Uterus (tissue), 4 donors: Measurements from ENCODE around the gene NOLC1. TPM values are rescaled to one million over a fixed set of nuclear protein-coding genes. Genes with fewer than 3 reads are reported as not detected.

Source experiments
- DNase-seq, 2 donors: peaks; one replicate each; pipeline ENCODE4 v3.0.0-alpha.2; 2019 to 2020
- H3K27ac ChIP-seq, 2 donors: fragments of 200-600 bp; sonication (generic); 1 replicate in 1 of 2; 2 replicates in 1 of 2; pipeline ENCODE4 v1.5.1; 2016 to 2018
- H3K27me3 ChIP-seq, 2 donors: fragments of 200-600 bp; sonication (generic); one replicate each; pipeline ENCODE4 v1.5.1; 2018 to 2019; ENCODE audit warnings: control low read depth in 1 of 2
- H3K36me3 ChIP-seq, 2 donors: fragments of 200-600 bp; sonication (generic); one replicate each; pipeline ENCODE4 v1.5.1; 2019; ENCODE audit warnings: control low read depth in 1 of 2
- H3K4me1 ChIP-seq, 2 donors: fragments of 200-600 bp; sonication (generic); one replicate each; pipeline ENCODE4 v1.5.1; 2018 to 2019; ENCODE audit warnings: control low read depth in 1 of 2
- H3K4me3 ChIP-seq, 2 donors: fragments of 200-600 bp; sonication (generic); 1 replicate in 1 of 2; 2 replicates in 1 of 2; pipeline ENCODE4 v1.5.1; 2018 to 2019; ENCODE audit warnings: mild to moderate bottlenecking in 1 of 2
- H3K9me3 ChIP-seq, 2 donors: fragments of 200-600 bp; sonication (generic); one replicate each; pipeline ENCODE4 v1.5.1; 2019; ENCODE audit warnings: control low read depth in 1 of 2
- POLR2A ChIP-seq, 2 donors: fragments of 450-650 bp; IDR thresholded peaks; one replicate each; pipeline ENCODE4 v1.6.1; 2016; ENCODE audit warnings: antibody characterized with exemption in 2 of 2, mild to moderate bottlenecking in 1 of 2, moderate library complexity in 1 of 2
- intact Hi-C: fragments of 100-400 bp; cut with DNase I; formaldehyde crosslinking; loops from one replicate; pipeline ENCODE4 v1.15.1; 2023; ENCODE audit warnings: low total_unique reads
- total RNA-seq, 4 donors: library from RNA; depleted of rRNA in 3 of 4; stranded (reverse); fragments of >200 nt in 3 of 4; gene quantifications; one replicate each; pipeline versions ENCODE4 v1.1.0 to v1.2.4, GENCODE V29; 2014 to 2023
- TF ChIP-seq, protein P1 (sequence below), 4 experiments: fragments of 200-600 bp in 2 of 4; fragments of 450-650 bp in 2 of 4; sonication (generic) in 2 of 4; IDR thresholded peaks; one replicate each; pipeline ENCODE4 v1.5.1; 2016 to 2019; ENCODE audit warnings: antibody characterized with exemption in 4 of 4, mild to moderate bottlenecking in 2 of 4, moderate library complexity in 1 of 4
- donor health status: DM: yes; HTN: yes; CAD: no.

Gene NOLC1
- total RNA-seq, 4 donors from 2014 or later, result 15.4 to 54.0 (median 27.4) TPM

DNA sequence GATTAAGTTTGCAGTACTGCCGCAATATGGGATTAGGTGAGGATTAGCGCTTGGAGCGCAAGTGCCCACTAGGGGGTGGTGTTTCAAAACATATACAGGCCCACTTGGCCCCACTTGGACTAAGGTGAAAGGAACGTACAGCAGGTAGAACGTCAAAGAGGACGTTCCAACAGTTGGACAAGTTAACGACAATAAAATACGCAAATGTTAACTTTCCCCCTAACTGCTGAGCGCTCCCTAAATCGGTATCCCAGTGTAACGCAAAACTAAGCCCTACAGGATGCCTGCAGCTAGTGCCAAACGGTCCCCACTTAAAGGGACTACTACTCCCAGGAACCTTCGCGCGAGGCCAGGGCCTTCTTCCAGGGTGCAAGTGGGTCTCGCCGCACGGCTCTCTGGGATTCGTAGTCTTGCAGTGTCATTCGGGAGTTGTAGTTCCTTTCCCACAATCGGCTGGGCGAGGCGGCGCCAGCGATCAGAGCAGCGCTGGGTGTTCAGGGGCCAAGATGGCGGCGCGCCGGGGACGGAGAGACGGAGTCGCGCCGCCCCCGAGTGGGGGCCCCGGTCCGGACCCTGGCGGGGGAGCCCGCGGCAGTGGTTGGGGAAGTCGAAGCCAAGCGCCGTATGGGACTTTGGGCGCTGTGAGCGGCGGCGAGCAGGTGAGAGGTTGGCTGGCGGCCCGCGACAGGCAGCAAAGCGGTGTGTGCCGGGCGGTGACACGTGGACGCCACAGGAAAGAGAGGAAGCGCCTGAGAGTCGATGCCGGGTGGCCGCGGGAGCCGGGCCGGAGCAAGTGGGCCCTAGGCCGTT, 19.4 kb upstream of the NOLC1 start, which contains the start of gene PPRC1:
Gene PPRC1, plus strand, starts transcription at position 478 of the 810 bp plus-strand sequence. Its CDS starts 29 bp downstream, at position 507.
- TF ChIP-seq, protein P1, sequence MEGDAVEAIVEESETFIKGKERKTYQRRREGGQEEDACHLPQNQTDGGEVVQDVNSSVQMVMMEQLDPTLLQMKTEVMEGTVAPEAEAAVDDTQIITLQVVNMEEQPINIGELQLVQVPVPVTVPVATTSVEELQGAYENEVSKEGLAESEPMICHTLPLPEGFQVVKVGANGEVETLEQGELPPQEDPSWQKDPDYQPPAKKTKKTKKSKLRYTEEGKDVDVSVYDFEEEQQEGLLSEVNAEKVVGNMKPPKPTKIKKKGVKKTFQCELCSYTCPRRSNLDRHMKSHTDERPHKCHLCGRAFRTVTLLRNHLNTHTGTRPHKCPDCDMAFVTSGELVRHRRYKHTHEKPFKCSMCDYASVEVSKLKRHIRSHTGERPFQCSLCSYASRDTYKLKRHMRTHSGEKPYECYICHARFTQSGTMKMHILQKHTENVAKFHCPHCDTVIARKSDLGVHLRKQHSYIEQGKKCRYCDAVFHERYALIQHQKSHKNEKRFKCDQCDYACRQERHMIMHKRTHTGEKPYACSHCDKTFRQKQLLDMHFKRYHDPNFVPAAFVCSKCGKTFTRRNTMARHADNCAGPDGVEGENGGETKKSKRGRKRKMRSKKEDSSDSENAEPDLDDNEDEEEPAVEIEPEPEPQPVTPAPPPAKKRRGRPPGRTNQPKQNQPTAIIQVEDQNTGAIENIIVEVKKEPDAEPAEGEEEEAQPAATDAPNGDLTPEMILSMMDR (IDR thresholded peaks at IDR 0.05), result peak; percentile 86 to 93 (median 90)
- peak; percentile 53 to 69 for TF ChIP-seq POLR2A (IDR thresholded peaks at IDR 0.05)
- intact Hi-C loops, result no loop called here

DNA sequence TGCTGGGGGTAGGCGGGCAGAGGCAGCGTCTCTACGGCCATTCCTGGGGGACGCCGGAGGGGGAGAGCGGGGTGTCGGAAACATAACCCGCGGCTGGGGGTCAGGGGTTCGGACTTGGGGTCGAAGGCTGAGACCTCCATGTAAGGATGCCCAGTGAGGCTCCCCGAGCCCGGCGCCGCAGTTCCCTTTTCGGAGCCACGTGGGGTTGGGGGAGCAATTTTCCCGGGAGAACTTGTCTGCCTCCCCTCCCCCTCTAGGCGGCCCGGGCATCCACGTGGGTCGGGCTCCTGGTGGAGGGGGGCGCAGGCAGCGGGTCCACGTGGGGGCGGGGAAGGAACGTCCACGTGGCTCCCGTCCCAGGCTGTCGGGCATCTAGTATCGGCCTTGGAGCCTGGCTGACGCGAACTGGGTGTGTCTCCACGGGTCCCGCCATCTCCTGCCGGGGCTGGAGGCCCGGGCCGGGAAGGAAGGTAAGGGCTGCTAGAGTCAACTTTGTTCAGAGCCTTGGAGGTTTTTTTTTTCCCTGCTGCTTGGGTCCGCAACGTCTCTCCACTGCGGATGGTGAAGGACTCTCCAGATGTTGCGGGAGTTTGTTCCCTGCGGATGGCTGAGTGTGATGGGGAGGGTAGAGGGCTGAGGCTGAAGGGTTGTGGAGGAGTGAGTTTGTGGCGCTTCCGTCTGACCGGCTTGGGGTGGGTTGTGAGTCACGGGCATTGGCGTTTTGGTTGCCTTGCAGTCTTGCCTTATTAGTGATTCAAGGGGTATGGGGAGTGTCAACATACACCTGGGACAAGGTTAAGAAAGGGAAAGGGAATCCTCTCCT, 18.6 kb upstream of the NOLC1 start:
- H3K27ac ChIP-seq, result peak overlapping the region; percentile 74 to 93
- peak; percentile 71 to 81 for DNase-seq
- peak overlapping the region; percentile 74 to 99 for H3K4me3 ChIP-seq
- intact Hi-C loops, result no loop called here
- no peaks in the 10 kb centered on the region for H3K36me3 ChIP-seq
- no peaks in the 10 kb centered on the region for H3K27me3 ChIP-seq
- H3K9me3 ChIP-seq, result no peaks in the 10 kb centered on the region
- H3K4me1 ChIP-seq, result peaks cover 0 to 8% of the 10 kb centered on the region in 2 donors
- TF ChIP-seq, protein P1 (IDR thresholded peaks at IDR 0.05), result no peak

More for the DNA sequence above, 19.4 kb upstream of the NOLC1 start, which contains the start of gene PPRC1:
- peak within 1 kb of the TSS; percentile 74 to 99 for H3K4me3 ChIP-seq
- no peaks in the 10 kb centered on the region for H3K36me3 ChIP-seq
- no peaks in the 10 kb centered on the region for H3K27me3 ChIP-seq
- H3K9me3 ChIP-seq, result no peaks in the 10 kb centered on the region
- peak within 1 kb of the TSS; percentile 74 to 93 for H3K27ac ChIP-seq
- DNase-seq, result peak; percentile 97 to 99
- H3K4me1 ChIP-seq, result peaks cover 0 to 8% of the 10 kb centered on the region in 2 donors

DNA sequence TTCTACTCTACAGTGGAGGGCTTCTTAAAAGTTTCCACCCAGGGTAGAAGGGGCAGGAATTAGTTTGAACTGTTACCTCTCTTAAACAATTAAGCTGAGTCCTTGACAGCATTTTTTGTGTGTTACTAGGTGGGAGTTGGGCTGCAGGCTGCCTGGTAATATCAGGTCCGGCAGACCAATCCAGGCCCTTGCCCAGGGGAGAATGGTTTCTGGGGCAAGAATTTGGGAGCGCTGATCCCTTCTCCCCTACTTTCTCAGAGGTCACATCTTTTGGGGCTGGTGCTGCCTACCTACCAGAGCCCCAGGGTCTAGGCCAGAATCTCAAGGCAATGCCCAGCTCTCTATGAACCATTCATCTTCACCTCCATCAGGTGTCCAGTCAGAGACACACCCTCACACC, 17.8 kb upstream of the NOLC1 start:
- peaks cover 0 to 8% of the 10 kb centered on the region in 2 donors for H3K4me1 ChIP-seq
- TF ChIP-seq, protein P1 (IDR thresholded peaks at IDR 0.05), result no peak
- no peak for TF ChIP-seq POLR2A (IDR thresholded peaks at IDR 0.05)
- peak overlapping the region in 1 of 2 donors; percentile 99 for H3K4me3 ChIP-seq
- intact Hi-C loops, result no loop called here
- no peak for DNase-seq
- no peaks in the 10 kb centered on the region for H3K27me3 ChIP-seq
- H3K27ac ChIP-seq, result peak overlapping the region; percentile 74 to 93
- H3K9me3 ChIP-seq, result no peaks in the 10 kb centered on the region
- no peaks in the 10 kb centered on the region for H3K36me3 ChIP-seq

DNA sequence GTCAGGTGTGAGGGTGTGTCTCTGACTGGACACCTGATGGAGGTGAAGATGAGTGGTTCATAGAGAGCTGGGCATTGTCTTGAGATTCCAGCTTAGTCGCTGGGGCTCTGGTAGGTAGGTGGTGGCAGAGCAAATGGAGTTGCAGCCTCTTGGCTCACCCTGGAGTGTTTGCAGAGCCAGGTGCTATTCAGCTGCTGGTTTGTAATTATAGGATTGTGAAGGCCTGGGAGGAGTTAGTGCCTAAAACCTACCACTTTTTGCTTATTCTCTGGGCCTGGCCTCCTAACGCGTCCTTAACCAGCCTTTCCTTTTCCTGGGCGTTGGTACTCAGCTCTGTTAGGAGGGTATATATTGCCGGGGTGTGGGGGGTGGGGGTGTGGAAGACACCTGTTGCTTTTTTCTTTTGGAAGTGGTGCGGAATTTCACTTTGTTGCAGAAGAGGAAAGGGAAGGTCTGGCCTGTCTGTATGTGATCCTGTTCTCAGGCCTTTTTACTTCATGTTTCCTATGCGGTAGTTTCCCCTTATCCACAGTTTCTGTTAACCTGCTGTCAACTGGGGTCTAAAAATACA, 16.1 kb upstream of the NOLC1 start:
- H3K27ac ChIP-seq, result no peak overlapping the region
- H3K4me1 ChIP-seq, result peaks cover 0 to 8% of the 10 kb centered on the region in 2 donors
- H3K27me3 ChIP-seq, result no peaks in the 10 kb centered on the region
- no peak for DNase-seq
- no peak for TF ChIP-seq POLR2A (IDR thresholded peaks at IDR 0.05)
- TF ChIP-seq, protein P1 (IDR thresholded peaks at IDR 0.05), result no peak
- intact Hi-C loops, result no loop called here
- no peaks in the 10 kb centered on the region for H3K9me3 ChIP-seq
- no peaks in the 10 kb centered on the region for H3K36me3 ChIP-seq
- H3K4me3 ChIP-seq, result no peak overlapping the region
